OCI-LY1 (cell line): ENCODE data around the gene IQSEC3.

Source experiments
- CTCF ChIP-seq: fragments of 200-600 bp; sonication (generic), shearing (Covaris generic); IDR thresholded peaks from 2 replicates; pipeline ENCODE4 v1.5.1; 2017; ENCODE audit warnings: mild to moderate bottlenecking, antibody characterized with exemption, low read length, moderate library complexity, mixed read lengths
- EZH2 ChIP-seq: fragments of 200-600 bp; sonication (generic), shearing (Covaris generic); IDR thresholded peaks from 2 replicates; pipeline ENCODE4 v1.8.0; 2017; ENCODE audit warnings: borderline replicate concordance, mixed run types, mild to moderate bottlenecking, antibody characterized with exemption, low read length, moderate library complexity, mixed read lengths

- TF ChIP-seq CTCF (no peak), EZH2 (no peak)
Observed at GRCh38 chr12:203074-203461, 136.5 kb downstream of the IQSEC3 start.
